GM12892 (cell line): ENCODE data around the gene CMTM2.

Source experiments
- POLR2A ChIP-seq: IDR thresholded peaks from 2 replicates; pipeline ENCODE4 v1.6.1; 2011; ENCODE audit warnings: low read depth, low read length, control low read depth
- TAF1 ChIP-seq: IDR thresholded peaks from 2 replicates; pipeline ENCODE4 v1.6.1; 2011; ENCODE audit warnings: low read depth, mild to moderate bottlenecking, control low read depth, low read length, borderline replicate concordance

GRCh38 chr16:66598111-66598510, 18.8 kb downstream of the CMTM2 start:
- TF ChIP-seq POLR2A (no peak), TAF1 (no peak)
